ENCODE data around the gene CACNA2D3. TPM values are rescaled to one million over a fixed set of nuclear protein-coding genes. Genes with fewer than 3 reads are reported as not detected.

Gene CACNA2D3
- total and polyA plus RNA-seq, 4 donors = 0.06 to 0.37 (median 0.08) TPM; not detected in 1

GRCh38 chr3:54985856-54986255 lies 863.5 kb downstream of the CACNA2D3 start:
- H3K9me3 ChIP-seq (ENCODE audit: control insufficient read depth in 4 of 4, low read length in 3 of 4) = peaks cover 0 to 2% (median 0%) of the 10 kb centered on the region in 4 donors

GRCh38 chr3:54986294-54986693 lies 863.9 kb downstream of the CACNA2D3 start:
- no peak overlapping the region for H3K9ac ChIP-seq (ENCODE audit: low read depth in 1 of 2, low read length in 2 of 2)
- no peak for DNase-seq (ENCODE audit: low spot score)
- peaks cover 0 to 2% (median 0%) of the 10 kb centered on the region in 4 donors for H3K9me3 ChIP-seq (ENCODE audit: control insufficient read depth in 4 of 4, low read length in 3 of 4)
- no peak overlapping the region for H3K27ac ChIP-seq (ENCODE audit: low read depth in 1 of 2, low read length in 2 of 2)
- H3K27me3 ChIP-seq (ENCODE audit: control insufficient read depth in 4 of 4, insufficient read depth in 4 of 4, low read length in 3 of 4) = no peaks in the 10 kb centered on the region
- no peaks in the 10 kb centered on the region for H3K4me1 ChIP-seq (ENCODE audit: control insufficient read depth in 4 of 4, insufficient read depth in 4 of 4, low read length in 3 of 4)
- H3K4me3 ChIP-seq (ENCODE audit: low read depth in 1 of 3, low read length in 3 of 3) = no peak overlapping the region
- no peaks in the 10 kb centered on the region for H3K36me3 ChIP-seq (ENCODE audit: control insufficient read depth in 4 of 4, insufficient read depth in 3 of 4, low read depth in 1 of 4, low read length in 3 of 4)
- TF ChIP-seq HNF4G (IDR thresholded peaks at IDR 0.05) = no peak
- no peak for TF ChIP-seq GABPA (IDR thresholded peaks at IDR 0.05 in 1 of 2, conservative IDR thresholded peaks at IDR 0.05 in 1 of 2)
- no peak for TF ChIP-seq SP1 (IDR thresholded peaks at IDR 0.05)
- TF ChIP-seq NR2F2 (IDR thresholded peaks at IDR 0.05) = no peak
- TF ChIP-seq HNF4A (conservative IDR thresholded peaks at IDR 0.05) = no peak
- TF ChIP-seq REST (IDR thresholded peaks at IDR 0.05) = no peak
- TF ChIP-seq RXRA (IDR thresholded peaks at IDR 0.05) = no peak
- WGBS = 85% methylated on average over 4 of the region's 4 CpGs

More at GRCh38 chr3:54985856-54986255, 863.5 kb downstream of the CACNA2D3 start:
- no peak overlapping the region for H3K9ac ChIP-seq (ENCODE audit: low read depth in 1 of 2, low read length in 2 of 2)
- no peaks in the 10 kb centered on the region for H3K27me3 ChIP-seq (ENCODE audit: control insufficient read depth in 4 of 4, insufficient read depth in 4 of 4, low read length in 3 of 4)
- DNase-seq (ENCODE audit: low spot score) = no peak
- H3K4me3 ChIP-seq (ENCODE audit: low read depth in 1 of 3, low read length in 3 of 3) = no peak overlapping the region
- WGBS = 89% methylated on average over 4 of the region's 4 CpGs
- no peaks in the 10 kb centered on the region for H3K36me3 ChIP-seq (ENCODE audit: control insufficient read depth in 4 of 4, insufficient read depth in 3 of 4, low read depth in 1 of 4, low read length in 3 of 4)
- no peaks in the 10 kb centered on the region for H3K4me1 ChIP-seq (ENCODE audit: control insufficient read depth in 4 of 4, insufficient read depth in 4 of 4, low read length in 3 of 4)
- no peak for TF ChIP-seq FOXA1 (IDR thresholded peaks at IDR 0.05)
- no peak for TF ChIP-seq SP1 (IDR thresholded peaks at IDR 0.05)
- TF ChIP-seq JUND (IDR thresholded peaks at IDR 0.05) = no peak
- TF ChIP-seq CTCF (IDR thresholded peaks at IDR 0.05; ENCODE audit: low read depth, low read length, missing input control) = no peak
- H3K27ac ChIP-seq (ENCODE audit: low read depth in 1 of 2, low read length in 2 of 2) = no peak overlapping the region

GRCh38 chr3:54987719-54988118 lies 865.4 kb downstream of the CACNA2D3 start:
- WGBS = 65% methylated on average over 4 of the region's 4 CpGs
- no peak overlapping the region for H3K9ac ChIP-seq (ENCODE audit: low read depth in 1 of 2, low read length in 2 of 2)
- peaks cover 0 to 2% (median 0%) of the 10 kb centered on the region in 4 donors for H3K9me3 ChIP-seq (ENCODE audit: control insufficient read depth in 4 of 4, low read length in 3 of 4)
- DNase-seq (ENCODE audit: low spot score) = no peak
- H3K27me3 ChIP-seq (ENCODE audit: control insufficient read depth in 4 of 4, insufficient read depth in 4 of 4, low read length in 3 of 4) = no peaks in the 10 kb centered on the region
- TF ChIP-seq REST (IDR thresholded peaks at IDR 0.05) (no peak), NR2F2 (IDR thresholded peaks at IDR 0.05) (no peak), FOXA1 (IDR thresholded peaks at IDR 0.05) (no peak), EGR1 (IDR thresholded peaks at IDR 0.05; ENCODE audit: low read depth in 2 of 2) (no peak), SP1 (IDR thresholded peaks at IDR 0.05) (no peak), GABPA (IDR thresholded peaks at IDR 0.05 in 1 of 2, conservative IDR thresholded peaks at IDR 0.05 in 1 of 2) (no peak), TAF1 (conservative IDR thresholded peaks at IDR 0.05) (no peak), RXRA (IDR thresholded peaks at IDR 0.05) (no peak)
- no peak overlapping the region for H3K4me3 ChIP-seq (ENCODE audit: low read depth in 1 of 3, low read length in 3 of 3)
- no peak overlapping the region for H3K27ac ChIP-seq (ENCODE audit: low read depth in 1 of 2, low read length in 2 of 2)
- H3K36me3 ChIP-seq (ENCODE audit: control insufficient read depth in 4 of 4, insufficient read depth in 3 of 4, low read depth in 1 of 4, low read length in 3 of 4) = no peaks in the 10 kb centered on the region
- no peaks in the 10 kb centered on the region for H3K4me1 ChIP-seq (ENCODE audit: control insufficient read depth in 4 of 4, insufficient read depth in 4 of 4, low read length in 3 of 4)
